ENCODE results near the gene ACSS3.

ACSS3 gene

DNA sequence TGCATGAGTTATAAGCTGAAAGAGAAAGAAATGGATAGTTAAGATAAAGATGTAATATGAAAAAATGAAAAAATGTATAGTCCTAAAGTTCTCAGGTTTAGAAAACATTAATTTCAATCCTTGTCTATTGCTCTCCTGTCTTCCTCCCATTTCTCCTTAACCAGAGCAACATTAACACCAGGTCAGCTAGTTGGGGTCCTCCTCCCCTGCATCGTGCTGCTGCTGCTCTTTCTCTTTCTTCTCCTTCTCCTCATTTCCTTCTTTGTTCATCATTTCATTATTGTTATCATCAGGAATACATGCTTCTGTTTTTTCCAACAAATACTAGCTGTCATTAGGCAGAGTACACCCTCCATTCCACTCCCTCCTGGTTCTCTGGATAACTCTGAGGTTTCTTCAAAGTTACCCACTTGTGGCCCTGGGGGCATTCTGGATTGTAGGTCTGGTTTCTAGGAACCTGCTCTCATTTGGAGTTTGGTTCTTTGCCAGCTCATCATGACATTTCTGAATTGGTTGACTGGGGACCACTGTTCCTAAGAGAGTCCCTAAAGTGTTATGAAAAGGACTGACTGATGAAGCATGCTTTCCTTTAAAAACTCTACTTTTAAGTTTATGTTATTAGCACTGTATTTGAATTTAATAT, 17.0 kb downstream of the ACSS3 start:
- H3K79me2 ChIP-seq (ENCODE audit: insufficient read depth, low read length): no peaks in the 10 kb centered on the region
- H3K27me3 ChIP-seq (ENCODE audit: low read length): no peaks in the 10 kb centered on the region
- H2AFZ ChIP-seq (ENCODE audit: low read depth, low read length, severe bottlenecking): no peak overlapping the region
- no peaks in the 10 kb centered on the region for H3K9me3 ChIP-seq (ENCODE audit: insufficient read depth, low read length)
- H3K4me2 ChIP-seq (ENCODE audit: low read depth, low read length, poor library complexity, severe bottlenecking): no peak overlapping the region
- no peak overlapping the region for H3K9ac ChIP-seq (ENCODE audit: low read length)
- no peaks in the 10 kb centered on the region for H3F3A ChIP-seq (ENCODE audit: insufficient read depth)
- H3K9me2 ChIP-seq (replicated peaks; ENCODE audit: insufficient read depth, low read length): no peaks in the 10 kb centered on the region; the same call in 1 of the 2 replicates
- no peaks in the 10 kb centered on the region for H3K36me3 ChIP-seq (ENCODE audit: low read length)
- TF ChIP-seq, protein P1, sequence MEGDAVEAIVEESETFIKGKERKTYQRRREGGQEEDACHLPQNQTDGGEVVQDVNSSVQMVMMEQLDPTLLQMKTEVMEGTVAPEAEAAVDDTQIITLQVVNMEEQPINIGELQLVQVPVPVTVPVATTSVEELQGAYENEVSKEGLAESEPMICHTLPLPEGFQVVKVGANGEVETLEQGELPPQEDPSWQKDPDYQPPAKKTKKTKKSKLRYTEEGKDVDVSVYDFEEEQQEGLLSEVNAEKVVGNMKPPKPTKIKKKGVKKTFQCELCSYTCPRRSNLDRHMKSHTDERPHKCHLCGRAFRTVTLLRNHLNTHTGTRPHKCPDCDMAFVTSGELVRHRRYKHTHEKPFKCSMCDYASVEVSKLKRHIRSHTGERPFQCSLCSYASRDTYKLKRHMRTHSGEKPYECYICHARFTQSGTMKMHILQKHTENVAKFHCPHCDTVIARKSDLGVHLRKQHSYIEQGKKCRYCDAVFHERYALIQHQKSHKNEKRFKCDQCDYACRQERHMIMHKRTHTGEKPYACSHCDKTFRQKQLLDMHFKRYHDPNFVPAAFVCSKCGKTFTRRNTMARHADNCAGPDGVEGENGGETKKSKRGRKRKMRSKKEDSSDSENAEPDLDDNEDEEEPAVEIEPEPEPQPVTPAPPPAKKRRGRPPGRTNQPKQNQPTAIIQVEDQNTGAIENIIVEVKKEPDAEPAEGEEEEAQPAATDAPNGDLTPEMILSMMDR (IDR thresholded peaks at IDR 0.05; ENCODE audit: insufficient read depth, low read length, poor library complexity, severe bottlenecking): no peak
- no peak for TF ChIP-seq EZH2phosphoT487 (conservative IDR thresholded peaks at IDR 0.05; ENCODE audit: low read length)
- H3K4me3 ChIP-seq (ENCODE audit: insufficient read depth, low read length, poor library complexity, severe bottlenecking): no peak overlapping the region
- no peak overlapping the region for H3K27ac ChIP-seq (ENCODE audit: low read depth, low read length)
- H4K20me1 ChIP-seq (ENCODE audit: low read depth, low read length): no peaks in the 10 kb centered on the region

GRCh38 chr12:81095501-81096232, 17.8 kb downstream of the ACSS3 start:
- Histone ChIP-seq H3K27ac (ENCODE audit: low read depth, low read length) (no peak overlapping the region), H3K27me3 (ENCODE audit: low read length) (no peaks in the 10 kb centered on the region), H2AFZ (ENCODE audit: low read depth, low read length, severe bottlenecking) (no peak overlapping the region), H4K20me1 (ENCODE audit: low read depth, low read length) (no peaks in the 10 kb centered on the region), H3K36me3 (ENCODE audit: low read length) (no peaks in the 10 kb centered on the region), H3K79me2 (ENCODE audit: insufficient read depth, low read length) (no peaks in the 10 kb centered on the region), H3K9me2 (replicated peaks; ENCODE audit: insufficient read depth, low read length) (no peaks in the 10 kb centered on the region), H3K4me3 (ENCODE audit: insufficient read depth, low read length, poor library complexity, severe bottlenecking) (no peak overlapping the region), H3F3A (ENCODE audit: insufficient read depth) (no peaks in the 10 kb centered on the region), H3K9me3 (ENCODE audit: insufficient read depth, low read length) (no peaks in the 10 kb centered on the region), H3K4me2 (ENCODE audit: low read depth, low read length, poor library complexity, severe bottlenecking) (no peak overlapping the region), H3K9ac (ENCODE audit: low read length) (no peak overlapping the region)
- TF ChIP-seq EZH2phosphoT487 (conservative IDR thresholded peaks at IDR 0.05; ENCODE audit: low read length): no peak
- TF ChIP-seq, protein P1 (IDR thresholded peaks at IDR 0.05; ENCODE audit: insufficient read depth, low read length, poor library complexity, severe bottlenecking): no peak

DNA sequence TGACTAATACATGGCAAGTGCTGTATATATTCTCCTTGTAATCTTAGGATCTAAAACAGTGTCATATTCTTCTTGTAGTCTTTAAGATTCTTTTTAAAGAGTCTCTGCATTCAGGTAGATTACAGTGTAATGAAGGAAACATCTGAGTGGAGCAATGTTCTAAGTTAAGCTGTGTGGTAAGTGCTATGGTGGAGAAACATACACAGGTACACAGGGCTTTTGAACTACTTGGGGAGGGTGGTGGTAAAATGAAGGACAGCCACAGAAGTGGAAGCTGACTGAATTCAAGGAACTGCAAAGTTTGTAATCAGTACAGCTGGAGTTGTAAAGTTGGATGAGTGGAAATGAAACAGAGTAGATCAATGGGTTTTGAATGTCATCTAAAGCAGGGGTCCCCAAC, 27.8 kb downstream of the ACSS3 start:
- Histone ChIP-seq H3K4me3 (ENCODE audit: insufficient read depth, low read length, poor library complexity, severe bottlenecking) (no peak overlapping the region), H3K79me2 (ENCODE audit: insufficient read depth, low read length) (no peaks in the 10 kb centered on the region), H3K4me2 (ENCODE audit: low read depth, low read length, poor library complexity, severe bottlenecking) (no peak overlapping the region), H3K36me3 (ENCODE audit: low read length) (no peaks in the 10 kb centered on the region), H3F3A (ENCODE audit: insufficient read depth) (no peaks in the 10 kb centered on the region), H2AFZ (ENCODE audit: low read depth, low read length, severe bottlenecking) (no peak overlapping the region), H4K20me1 (ENCODE audit: low read depth, low read length) (no peaks in the 10 kb centered on the region), H3K27ac (ENCODE audit: low read depth, low read length) (no peak overlapping the region), H3K27me3 (ENCODE audit: low read length) (no peaks in the 10 kb centered on the region), H3K9ac (ENCODE audit: low read length) (no peak overlapping the region), H3K9me2 (replicated peaks; ENCODE audit: insufficient read depth, low read length) (no peaks in the 10 kb centered on the region), H3K9me3 (ENCODE audit: insufficient read depth, low read length) (no peaks in the 10 kb centered on the region)
- TF ChIP-seq, protein P1 (IDR thresholded peaks at IDR 0.05; ENCODE audit: insufficient read depth, low read length, poor library complexity, severe bottlenecking): no peak
- no peak for TF ChIP-seq EZH2phosphoT487 (conservative IDR thresholded peaks at IDR 0.05; ENCODE audit: low read length)

All from SU-DHL-6 (cell line).